GM12878 (cell line): ENCODE measurements around the gene C17orf78.

Experiments used
- CEBPZ ChIP-seq: fragments of 150-350 bp; IDR thresholded peaks from 2 replicates; pipeline ENCODE4 v1.6.1; 2016; ENCODE audit warnings: low read depth, low read length
- CTCF ChIP-seq, 3 experiments: IDR thresholded peaks in 2 of 3; conservative IDR thresholded peaks in 1 of 3; 2 replicates each; pipeline ENCODE4 v1.5.1; 2011; ENCODE audit warnings: low read depth in 3 of 3, low read length in 3 of 3, mild to moderate bottlenecking in 3 of 3, control low read depth in 2 of 3, moderate library complexity in 2 of 3, inconsistent platforms in 1 of 3, mixed read lengths in 1 of 3; ENCODE audit not compliant: control insufficient read depth in 2 of 3, insufficient read depth in 1 of 3; ENCODE audit errors: extremely low read depth in 1 of 3
- ELK1 ChIP-seq: IDR thresholded peaks from 2 replicates; pipeline ENCODE4 v1.6.1; 2012; ENCODE audit warnings: low read depth, low read length, improper control_type of control experiment
- EZH2 ChIP-seq: IDR thresholded peaks from 2 replicates; pipeline ENCODE4 v1.6.1; 2012; ENCODE audit warnings: low read depth, mild to moderate bottlenecking, control low read depth, inconsistent platforms, low read length, borderline replicate concordance; ENCODE audit not compliant: control insufficient read depth
- POLR2A ChIP-seq: IDR thresholded peaks from 2 replicates; pipeline ENCODE4 v1.6.1; 2011; ENCODE audit warnings: low read depth, mild to moderate bottlenecking, low read length
- SRF ChIP-seq, 2 experiments: IDR thresholded peaks; 2 replicates each; pipeline ENCODE4 v1.6.1; 2011; ENCODE audit warnings: low read depth in 2 of 2, low read length in 2 of 2, mild to moderate bottlenecking in 1 of 2, moderate library complexity in 1 of 2

GRCh38 chr17:37391146-37391545 lies 15.4 kb downstream of the C17orf78 start:
- TF ChIP-seq CTCF (IDR thresholded peaks at IDR 0.05 in 2 of 3, conservative IDR thresholded peaks at IDR 0.05 in 1 of 3; ENCODE audit: control insufficient read depth in 2 of 3, extremely low read depth in 1 of 3, insufficient read depth in 1 of 3, low read depth in 3 of 3, low read length in 3 of 3) (no peak), SRF (IDR thresholded peaks at IDR 0.05; ENCODE audit: low read depth in 2 of 2, low read length in 2 of 2) (no peak), POLR2A (no peak), ELK1 (no peak), CEBPZ (no peak), EZH2 (no peak)
